Central memory CD4-positive, alpha-beta T cell (primary cell): ENCODE results near the gene OSTC.
A peak's percentile ranks its signal among the peaks of the same experiment; 100 is the strongest.
"Not testable (repeated sequence)": the region's sequence is repeated elsewhere in the genome, so short reads cannot be mapped to it uniquely, and the experiment has no call there.

Source experiments
- DNase-seq: peaks from one replicate; pipeline ENCODE4 v3.0.0; 2022

Gene OSTC

GRCh38 chr4:108649863-108650211 is 562 bp upstream of the OSTC start:
- no peak for DNase-seq

DNA sequence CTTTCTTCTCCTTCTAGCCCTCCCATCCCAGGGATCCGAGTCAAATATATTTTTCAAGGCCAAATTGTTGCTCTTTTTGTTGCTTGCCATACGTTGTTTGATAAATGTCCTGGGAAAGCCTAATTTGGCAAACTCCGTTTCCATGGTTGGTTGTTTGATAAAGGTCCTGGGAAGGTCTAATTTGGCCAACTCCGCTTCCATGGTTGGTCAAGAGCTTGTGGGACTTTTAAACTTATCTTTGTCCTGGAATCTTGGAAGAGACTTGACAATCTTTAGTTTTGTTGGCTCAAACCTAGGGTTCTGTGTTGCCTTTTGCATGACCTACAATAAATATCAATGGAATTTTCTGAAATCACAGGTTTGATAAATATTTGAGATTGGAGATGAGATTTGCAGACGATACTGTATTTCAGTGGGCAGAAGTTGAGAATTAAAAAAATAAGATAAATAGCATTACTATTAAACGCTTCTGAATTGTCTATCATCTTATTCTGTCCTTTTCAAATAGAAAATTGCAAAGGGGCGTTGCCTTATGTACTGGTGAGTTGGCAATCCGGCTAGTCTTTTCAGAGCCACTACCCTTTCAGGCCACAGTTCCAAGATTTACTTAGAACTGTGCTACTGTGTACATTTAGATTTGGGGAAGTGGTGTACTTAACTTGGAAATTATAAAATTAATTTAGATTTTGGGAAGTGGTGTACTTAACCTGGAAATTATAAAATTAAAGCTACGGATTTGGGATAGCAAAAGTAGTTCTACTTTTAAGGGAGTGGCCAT is 804 bp downstream of the OSTC start:
- DNase-seq = no peak

DNA sequence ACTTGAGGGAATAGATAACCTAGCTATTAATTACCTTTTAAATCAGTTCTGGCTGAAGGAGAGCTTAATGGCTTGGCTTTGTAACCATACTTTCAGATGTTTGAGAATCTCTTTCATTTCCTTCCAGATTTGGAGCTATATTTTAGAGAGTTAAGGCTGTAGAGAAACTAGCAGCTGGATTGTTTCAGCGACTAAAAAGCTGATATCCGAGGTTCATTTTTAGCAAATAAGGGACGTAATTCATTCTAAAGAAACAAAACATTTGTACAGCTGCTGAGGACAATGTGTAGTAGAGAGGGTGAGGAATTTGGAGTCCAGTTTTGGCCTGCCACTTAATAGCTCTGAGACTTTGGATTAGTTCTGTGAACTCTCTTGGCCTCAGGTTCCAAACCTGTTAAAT is 12.2 kb downstream of the OSTC start:
- DNase-seq = no peak

- no peak for DNase-seq
These were observed 24.1 kb downstream of the OSTC start for GRCh38 chr4:108674356-108674977.

DNA sequence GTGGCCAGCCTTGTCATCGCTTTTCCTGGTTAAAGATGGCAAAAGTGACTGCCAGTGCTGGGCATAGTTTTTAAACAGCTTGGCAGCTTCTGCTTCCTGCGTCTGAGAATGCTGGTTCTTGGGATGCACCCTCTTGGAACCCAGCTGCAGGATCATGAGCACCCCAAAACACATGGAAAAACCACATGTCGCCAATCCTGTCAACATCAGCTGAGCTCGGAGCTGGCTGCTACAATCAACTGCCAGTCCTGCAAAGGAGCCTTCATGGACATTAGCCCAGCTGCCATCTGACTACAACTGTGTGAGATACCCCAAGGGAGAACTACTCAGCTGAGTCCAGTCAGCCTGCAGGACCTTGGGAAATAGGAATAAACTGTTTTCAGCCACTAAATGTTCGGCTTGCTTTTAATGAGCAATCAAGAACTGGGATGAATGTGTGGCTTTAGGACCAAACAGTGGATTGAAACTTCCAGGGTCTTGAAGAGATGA is 31.0 kb downstream of the OSTC start:
- no peak for DNase-seq

DNA sequence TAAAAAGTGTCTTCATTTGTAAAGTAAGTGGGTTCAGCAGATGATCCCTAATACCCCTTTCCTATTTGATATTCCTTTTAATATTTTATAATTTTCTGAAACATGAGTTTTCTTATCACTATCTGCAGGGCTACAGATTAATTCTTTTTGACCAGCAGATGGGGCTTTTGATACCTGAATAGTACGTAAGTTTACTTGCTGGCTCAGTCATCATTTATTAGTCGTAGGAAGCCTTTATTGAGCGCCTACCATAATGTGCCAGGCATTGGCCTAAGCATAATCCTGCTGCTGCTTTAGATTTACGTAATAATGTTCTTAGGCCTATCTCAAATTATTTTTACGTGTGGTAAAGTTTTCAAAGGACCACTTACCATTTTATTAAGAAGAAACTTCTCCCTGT is 33.1 kb downstream of the OSTC start:
- DNase-seq = no peak

- DNase-seq = no peak
These were observed 34.8 kb downstream of the OSTC start for GRCh38 chr4:108685036-108685686.

DNA sequence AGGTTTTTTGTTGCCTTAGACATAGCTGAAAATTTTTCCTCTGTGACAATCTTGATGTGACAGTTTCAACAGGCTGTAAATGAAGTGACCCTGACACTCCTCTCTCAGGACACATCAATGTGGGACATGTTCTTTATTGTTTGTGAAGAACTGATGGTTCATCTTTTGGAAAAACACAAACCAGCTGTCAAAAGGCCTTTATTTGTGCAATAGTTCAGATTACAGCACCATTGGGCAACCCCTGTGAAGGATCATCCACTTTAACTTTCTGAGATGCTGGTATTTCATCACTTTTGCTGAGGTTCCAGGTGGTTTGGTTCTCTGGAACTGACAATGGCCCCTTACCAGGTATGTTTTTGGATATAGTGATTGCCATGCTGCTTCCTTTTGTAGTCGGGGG is 40.3 kb downstream of the OSTC start:
- DNase-seq = no peak

- no peak for DNase-seq
These were observed 42.8 kb downstream of the OSTC start for GRCh38 chr4:108693211-108693610.

- no peak for DNase-seq
These were observed 43.4 kb downstream of the OSTC start for GRCh38 chr4:108693819-108694218.

DNA sequence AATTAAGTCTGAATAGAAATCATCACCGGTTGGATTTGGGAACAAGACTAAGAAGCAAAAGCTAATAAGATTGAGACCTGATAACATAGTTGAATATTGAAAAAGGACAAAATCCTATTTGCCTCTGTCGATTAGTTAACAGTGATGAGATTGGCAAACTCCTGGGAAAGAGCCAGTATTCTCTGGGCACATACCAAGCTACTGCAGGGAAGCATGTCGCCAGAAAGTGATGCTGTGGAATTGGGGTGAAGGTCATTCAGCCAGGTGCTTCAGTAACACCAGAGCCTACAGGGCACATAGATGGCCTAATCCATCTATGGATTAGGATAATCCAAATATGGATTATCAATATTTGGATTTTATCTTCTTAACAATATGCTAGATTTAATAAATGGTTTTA is 44.0 kb downstream of the OSTC start:
- DNase-seq = no peak

GRCh38 chr4:108695062-108695461 is 44.7 kb downstream of the OSTC start:
- DNase-seq = no peak

DNA sequence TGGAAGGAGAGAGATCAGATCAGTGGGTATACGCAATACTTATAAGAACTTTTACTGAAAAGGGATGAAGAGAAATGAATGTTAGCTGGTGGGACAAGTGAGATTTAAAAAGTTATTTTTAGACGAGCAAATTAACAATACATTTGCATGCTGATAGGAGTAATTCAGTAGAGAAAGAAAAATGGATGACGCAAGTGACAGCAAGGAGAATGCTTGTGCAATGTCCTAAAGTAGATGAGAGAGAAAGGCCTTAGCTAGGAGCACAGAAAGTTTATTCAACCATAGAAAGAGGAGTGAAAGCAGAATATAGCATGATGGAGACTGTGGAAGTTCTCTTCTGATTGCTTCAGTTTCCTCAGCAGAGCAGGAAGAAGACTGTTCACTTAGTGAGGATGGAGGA is 45.8 kb downstream of the OSTC start:
- DNase-seq = no peak

- no peak for DNase-seq
These were observed 49.8 kb downstream of the OSTC start for GRCh38 chr4:108700081-108700757.

DNA sequence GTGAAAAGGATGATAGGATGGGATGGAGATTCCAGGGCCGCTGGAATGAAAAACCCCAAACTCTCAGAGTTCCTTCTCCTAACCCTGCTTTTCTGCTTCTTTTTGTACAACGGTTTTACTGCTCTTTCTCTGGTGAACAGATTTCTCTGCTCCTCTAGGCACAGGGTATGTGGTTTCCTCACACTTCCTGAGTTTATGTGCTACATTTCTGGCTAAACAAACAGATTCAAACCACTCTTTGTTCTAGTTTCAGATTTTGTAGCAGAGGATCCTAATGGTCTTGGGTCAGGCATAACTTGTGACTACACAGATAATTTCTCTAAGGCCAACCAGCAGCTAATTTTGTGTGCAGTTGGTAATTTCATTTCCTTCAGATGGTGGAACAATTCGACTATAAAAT is 52.6 kb downstream of the OSTC start:
- peak; percentile 5 for DNase-seq

DNA sequence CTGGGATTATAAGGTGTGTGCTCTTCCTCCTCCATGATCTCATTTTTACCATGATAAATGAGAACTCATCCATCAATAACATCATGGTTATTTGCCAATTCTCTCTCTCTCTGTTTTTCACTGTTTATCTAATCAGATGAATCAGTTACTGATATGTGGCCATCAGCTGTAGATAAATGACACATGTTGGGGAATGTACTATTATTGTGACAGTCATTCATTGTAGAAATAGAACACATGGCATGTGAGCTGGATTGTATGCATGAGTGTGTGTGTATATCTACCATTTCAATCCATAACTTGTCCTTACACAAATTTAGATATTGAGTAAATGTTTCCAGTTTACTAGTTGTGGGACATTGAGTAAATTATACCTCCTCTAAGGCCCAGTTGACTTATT is 53.0 kb downstream of the OSTC start:
- DNase-seq = no peak

GRCh38 chr4:108703966-108704365 is 53.6 kb downstream of the OSTC start:
- no peak for DNase-seq

GRCh38 chr4:108706289-108706688 is 55.9 kb downstream of the OSTC start:
- no peak for DNase-seq

DNA sequence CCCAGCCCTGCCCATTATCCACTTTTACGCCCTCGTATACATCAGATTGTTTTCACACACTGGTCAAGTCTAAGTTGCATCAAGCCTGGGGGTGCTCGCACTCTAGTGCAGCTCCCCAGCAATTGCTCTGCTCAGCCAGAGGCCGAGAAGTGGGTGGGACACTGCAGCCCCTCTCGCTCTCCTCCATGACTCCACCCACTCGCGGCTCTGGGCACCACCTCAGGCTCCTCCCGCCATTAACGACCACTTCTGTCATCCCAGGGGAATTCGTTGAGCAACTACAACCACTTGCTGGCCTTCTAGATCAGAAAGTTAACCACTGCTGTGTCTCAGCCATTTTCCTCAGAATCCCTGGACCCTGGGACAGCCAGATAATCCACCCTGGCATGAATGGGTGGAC is 58.8 kb downstream of the OSTC start:
- DNase-seq = no peak

DNA sequence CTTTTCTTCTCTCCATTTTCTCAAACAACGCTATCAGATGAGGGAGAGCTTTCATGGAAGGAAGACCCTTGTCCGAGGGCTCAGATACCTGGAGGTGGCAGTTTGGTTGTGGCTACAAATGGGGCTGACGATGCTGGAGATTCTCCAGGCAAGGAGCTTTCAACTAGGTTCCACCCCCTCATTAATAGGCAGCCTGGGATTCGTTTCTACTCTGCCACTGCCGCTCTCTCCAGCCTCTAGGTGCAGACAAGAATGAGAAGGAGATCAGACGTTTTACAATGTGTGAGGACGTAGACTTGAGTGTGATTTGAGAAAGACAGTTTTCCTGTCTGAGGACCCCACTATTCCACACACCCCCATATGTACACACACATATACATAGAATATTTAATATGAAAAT is 59.3 kb downstream of the OSTC start:
- DNase-seq = no peak

GRCh38 chr4:108710578-108710977 is 60.2 kb downstream of the OSTC start:
- DNase-seq = not testable (repeated sequence)

DNA sequence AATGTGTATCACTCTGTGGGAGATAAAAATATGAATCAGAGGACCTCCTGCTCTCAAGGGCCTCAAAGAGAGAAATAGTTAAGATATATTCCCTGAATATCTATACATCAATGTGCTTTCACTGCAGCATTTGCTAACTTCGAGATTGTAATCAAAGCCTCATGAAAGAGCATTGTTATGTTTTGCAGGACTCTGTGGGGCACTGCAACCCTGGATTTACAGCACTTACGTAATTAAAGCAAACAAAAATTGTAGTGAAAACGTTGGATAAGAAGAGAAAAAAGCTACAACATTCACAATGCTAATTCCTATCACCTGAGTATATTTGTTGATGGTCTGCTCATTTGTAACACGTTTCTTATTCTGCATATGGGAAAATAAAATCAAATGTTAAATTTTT is 64.5 kb downstream of the OSTC start:
- no peak for DNase-seq

DNA sequence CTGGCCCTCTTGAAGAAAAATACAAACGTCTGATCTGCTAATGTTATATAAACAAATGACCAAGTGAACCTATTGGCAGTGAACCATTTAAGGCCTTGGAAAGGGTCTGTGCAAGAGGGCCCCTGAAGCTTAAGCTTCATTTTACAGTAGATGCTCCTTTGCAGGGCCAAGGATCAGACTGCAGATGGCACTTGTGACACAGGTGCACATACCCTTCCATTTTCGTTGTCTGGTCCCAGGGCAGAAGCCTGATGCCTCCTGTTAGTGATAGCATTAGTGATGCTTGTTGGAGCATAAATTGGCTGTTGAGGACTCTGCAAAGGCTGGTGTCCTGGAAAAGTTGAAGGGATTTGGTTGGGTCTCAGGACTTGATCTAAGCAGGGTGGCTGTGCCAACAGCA is 65.9 kb downstream of the OSTC start:
- DNase-seq = no peak

DNA sequence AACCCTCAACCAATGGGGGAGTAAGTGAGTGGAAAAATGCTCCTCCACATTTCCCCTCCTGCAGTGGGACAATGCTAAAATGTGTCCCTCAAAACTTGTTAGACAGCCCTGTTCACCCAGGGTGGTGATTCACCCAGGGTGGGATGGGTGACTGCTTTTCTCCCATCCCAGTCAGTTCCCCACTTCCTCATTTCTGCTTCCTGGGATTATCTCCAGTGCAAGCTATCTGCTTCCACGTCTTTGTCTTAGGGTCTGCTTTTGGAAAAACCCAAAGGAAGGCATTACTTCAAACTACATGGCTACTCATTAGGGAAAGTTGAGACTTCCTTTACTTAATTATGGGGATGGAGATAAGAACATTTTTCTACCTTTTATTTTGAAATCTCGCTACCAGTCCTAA is 67.0 kb downstream of the OSTC start:
- no peak for DNase-seq
